GM12891 (cell line): Measurements from ENCODE around the gene SLC2A4.
A peak's percentile ranks its signal among the peaks of the same experiment; 100 is the strongest.
"Not testable (repeated sequence)": the region's sequence is repeated elsewhere in the genome, so short reads cannot be mapped to it uniquely, and the experiment has no call there.

Experiments used
- DNase-seq: peaks from one replicate; pipeline ENCODE4 v3.0.0; 2011; ENCODE audit warnings: low spot score; ENCODE audit not compliant: insufficient read length
- FAIRE-seq: peaks from 2 replicates; lab custom pipeline; 2011; peaks lifted over from hg19 to GRCh38; lab: Jason Lieb, UNC
- PAX5 ChIP-seq: IDR thresholded peaks from 2 replicates; pipeline ENCODE4 v1.6.1; 2011; ENCODE audit warnings: low read length, moderate library complexity, mild to moderate bottlenecking; ENCODE audit not compliant: insufficient read depth, severe bottlenecking
- POLR2A ChIP-seq: IDR thresholded peaks from 2 replicates; pipeline ENCODE4 v1.6.1; 2011; ENCODE audit warnings: low read depth, low read length, control low read depth
- POLR2AphosphoS5 ChIP-seq: IDR thresholded peaks from 2 replicates; pipeline ENCODE4 v1.6.1; 2011; ENCODE audit warnings: low read depth, low read length, control low read depth
- POU2F2 ChIP-seq: IDR thresholded peaks from 2 replicates; pipeline ENCODE4 v1.6.1; 2011; ENCODE audit warnings: low read depth, mild to moderate bottlenecking, control low read depth, low read length, moderate library complexity
- SPI1 ChIP-seq: IDR thresholded peaks from 2 replicates; pipeline ENCODE4 v1.6.1; 2011; ENCODE audit warnings: low read depth, low read length, control low read depth
- TAF1 ChIP-seq: IDR thresholded peaks from 2 replicates; pipeline ENCODE4 v1.6.1; 2011; ENCODE audit warnings: low read depth, low read length, control low read depth

Gene SLC2A4

DNA sequence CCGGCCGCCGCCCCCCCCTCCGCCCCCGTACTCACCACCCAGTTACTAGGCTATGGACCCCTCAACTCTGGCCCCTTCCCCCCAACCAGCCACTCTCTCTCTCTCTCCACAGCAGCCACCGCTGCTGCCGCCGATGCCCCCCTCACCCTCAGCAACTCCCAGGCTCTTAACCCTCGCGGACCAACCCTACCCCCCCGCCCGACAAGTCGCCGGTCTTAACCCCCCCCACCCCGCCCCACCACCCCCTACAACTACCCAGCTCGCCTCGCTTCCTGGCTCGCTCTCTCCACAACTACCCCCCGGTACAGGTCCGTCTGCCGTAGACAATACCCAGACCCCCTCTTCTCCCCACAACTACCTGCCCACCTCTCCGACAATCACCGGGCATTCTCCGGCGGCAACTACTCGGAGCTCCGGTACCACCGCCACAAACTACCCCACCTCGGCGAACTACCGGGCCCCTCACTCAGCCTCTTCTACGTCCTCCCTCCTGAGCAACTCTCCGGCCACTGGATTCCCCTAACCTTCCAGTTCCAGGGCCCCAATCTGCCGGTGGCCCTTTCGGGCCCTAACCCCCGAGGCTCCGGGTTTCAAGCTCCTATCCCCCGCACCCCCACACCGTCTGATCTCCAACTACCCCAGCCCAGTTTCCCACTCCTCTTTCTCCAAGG, 43.0 kb upstream of the SLC2A4 start:
- 0 out of 2 replicates have a peak, but pooled peaks have one; percentile 11 for TF ChIP-seq TAF1
- TF ChIP-seq POLR2AphosphoS5: no peak
- DNase-seq (no peak), FAIRE-seq (no peak)

DNA sequence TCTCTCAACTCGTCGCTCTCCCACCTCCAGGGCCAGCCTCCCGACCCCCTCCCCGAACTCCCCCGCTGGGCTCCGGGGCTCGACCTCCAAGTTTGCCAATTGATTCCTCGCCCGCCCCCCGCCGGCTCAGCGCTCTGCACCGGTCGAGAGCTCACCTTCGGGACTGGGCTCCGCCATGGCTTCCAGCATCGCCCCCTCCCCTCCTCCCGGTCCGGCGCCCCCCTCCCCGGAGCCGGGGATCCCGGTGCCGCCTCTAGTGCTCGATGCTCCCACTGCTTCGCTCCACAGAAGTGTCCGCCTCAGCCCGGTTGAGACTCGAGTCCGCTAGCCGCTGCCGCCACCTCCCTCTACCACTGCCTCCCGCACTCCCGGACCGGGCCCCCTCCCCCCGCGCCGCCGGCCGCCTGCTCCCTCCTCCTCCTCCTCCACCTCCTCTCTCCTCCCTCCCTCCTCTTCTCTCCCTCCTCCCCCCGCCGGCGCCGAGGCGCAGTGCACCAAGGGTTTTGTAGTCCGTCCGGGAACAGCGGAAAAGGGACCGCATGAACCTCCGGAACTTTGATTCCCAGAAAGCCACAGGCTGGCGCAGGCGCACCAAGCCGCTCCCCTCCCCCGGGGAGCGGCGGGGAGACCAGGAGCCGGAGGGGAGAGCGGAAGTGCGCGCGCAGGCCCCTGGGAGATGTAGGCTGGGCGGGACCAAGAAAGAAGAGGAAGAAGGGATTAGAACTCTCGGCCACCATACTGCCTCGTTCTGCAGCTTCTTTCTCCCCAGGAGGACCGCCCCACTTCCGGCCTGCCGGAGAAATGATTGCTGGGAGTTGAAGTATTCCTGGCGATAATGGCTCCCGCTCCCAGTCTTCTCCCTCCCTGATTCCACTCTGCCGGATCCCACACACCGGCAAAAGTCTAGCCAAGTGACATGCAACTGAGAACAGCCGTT, 42.2 kb upstream of the SLC2A4 start, which contains the start of gene PHF23:
Gene PHF23, minus strand, starts transcription at position 367 of the 937 bp plus-strand sequence. Its CDS starts 178 bp downstream, at position 189.
- peak; percentile 96 for DNase-seq
- peak; percentile 98 for FAIRE-seq
- TF ChIP-seq SPI1 (peak; percentile 74), POLR2AphosphoS5 (no peak)

DNA sequence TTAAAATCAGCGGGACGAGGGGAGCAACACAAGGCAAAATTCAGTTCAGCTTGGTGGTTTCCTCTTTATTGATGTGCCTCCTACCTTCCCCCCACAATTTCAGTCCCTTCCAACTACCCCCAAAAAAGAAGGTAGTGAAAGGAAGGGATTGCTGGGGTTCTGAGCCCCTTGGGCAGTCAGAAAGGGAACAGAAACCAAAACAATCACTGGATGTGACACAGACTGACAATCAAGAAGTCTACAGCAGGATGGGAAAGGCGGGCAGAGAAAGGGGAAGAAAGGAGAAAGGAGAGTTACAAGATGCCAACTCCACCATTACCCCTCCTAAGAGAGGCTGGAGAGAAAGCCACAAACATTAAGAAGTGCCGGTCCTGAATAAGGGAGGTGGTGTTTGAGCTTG, 41.1 kb upstream of the SLC2A4 start:
- TF ChIP-seq SPI1: peak; percentile 68
- TF ChIP-seq POLR2A: no peak
- peak; percentile 50 for FAIRE-seq

DNA sequence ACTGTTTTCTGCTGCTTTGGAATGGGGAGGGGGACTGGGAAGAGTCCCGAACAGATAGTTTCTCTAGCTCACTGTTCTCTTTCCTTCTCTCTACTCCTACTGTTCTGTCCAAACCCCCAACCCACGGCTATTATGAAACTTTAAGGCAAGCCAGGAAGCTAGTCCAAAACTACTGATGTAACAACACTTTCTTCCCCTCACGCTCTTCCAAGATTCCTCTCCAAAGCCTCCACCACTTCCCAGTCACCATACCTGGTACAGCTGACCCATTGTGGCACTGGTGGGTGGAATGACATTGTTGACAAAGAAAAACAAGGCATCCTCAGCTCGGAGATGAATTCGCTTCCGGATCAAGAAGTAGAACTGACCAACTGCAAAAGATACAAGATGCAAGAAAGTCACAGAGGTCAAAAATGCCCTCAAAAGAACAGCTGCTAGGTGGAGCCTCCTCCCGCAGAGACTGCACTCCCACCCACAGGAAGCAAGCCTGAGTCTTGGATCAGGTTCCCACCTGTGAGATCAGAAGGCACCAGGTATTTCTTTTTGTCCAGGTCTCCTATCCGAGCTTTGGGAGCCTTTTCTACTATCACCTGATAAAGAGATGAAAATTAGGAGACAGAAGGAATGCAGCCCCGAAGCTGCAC, 40.3 kb upstream of the SLC2A4 start:
- TF ChIP-seq TAF1 (no peak), POLR2A (no peak), PAX5 (no peak), POLR2AphosphoS5 (no peak), POU2F2 (no peak), SPI1 (no peak)

More for the DNA sequence above, 41.1 kb upstream of the SLC2A4 start:
- DNase-seq: no peak

DNA sequence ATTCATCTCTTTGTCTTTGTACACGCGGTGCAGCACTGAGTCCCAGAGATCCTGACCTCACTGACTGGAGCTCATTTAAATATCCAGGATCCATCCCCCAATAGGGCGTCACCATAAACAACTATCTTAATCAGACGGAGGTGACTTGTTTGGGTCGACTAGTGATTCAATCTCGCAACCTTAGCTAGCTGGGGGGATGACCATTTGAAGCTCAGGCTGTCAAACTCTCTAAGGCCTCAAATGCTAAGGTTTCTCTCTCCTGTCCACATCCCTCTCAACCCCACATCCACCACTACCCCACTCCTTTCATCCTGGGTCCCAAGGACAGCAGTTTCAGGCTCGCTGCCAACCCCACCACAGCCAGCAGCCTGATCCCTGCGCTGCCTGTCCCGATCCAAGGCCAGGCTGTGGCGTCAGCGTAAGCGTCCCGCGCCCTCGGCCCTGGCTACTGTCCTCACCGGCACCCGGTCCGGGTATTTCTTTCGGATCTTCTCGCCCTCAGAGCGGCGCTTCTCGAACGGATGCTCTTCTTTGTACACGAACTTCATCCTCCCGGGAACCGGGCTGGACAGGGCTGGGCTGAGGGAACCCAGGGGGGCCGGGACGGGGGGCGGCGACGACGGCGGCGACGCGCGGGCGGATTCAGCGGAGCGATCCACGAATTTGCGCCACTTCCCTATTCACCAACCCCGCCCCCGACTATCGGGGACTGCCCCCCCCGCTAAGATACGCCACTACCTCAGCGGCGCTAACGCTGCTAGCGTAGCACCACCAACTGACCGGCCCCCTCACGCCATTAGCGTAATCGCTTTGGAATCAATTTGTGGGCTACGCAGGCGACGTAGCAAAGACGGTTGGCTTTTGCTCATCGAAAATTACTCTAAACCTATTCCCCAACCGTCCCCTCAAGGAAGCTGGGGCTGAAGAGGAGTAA, 39.5 kb upstream of the SLC2A4 start, which contains the start of gene GABARAP:
Gene GABARAP, minus strand, starts transcription at position 667 of the 934 bp plus-strand sequence. Its CDS starts 119 bp downstream, at position 548.
- peak; percentile 59 for DNase-seq
- peak; percentile 99 for FAIRE-seq
- peak; percentile 89 for TF ChIP-seq SPI1
- peak; percentile 35; the same call in 1 of the 2 replicates for TF ChIP-seq TAF1
- 0 out of 2 replicates have a peak, but pooled peaks have one; percentile 28 for TF ChIP-seq POLR2AphosphoS5
- 0 out of 2 replicates have a peak, but pooled peaks have one; percentile 24 for TF ChIP-seq POU2F2
- TF ChIP-seq POLR2A: no peak
- no peak for TF ChIP-seq PAX5

More for the DNA sequence above, 40.3 kb upstream of the SLC2A4 start:
- peak; percentile 88 for FAIRE-seq
- DNase-seq: no peak

DNA sequence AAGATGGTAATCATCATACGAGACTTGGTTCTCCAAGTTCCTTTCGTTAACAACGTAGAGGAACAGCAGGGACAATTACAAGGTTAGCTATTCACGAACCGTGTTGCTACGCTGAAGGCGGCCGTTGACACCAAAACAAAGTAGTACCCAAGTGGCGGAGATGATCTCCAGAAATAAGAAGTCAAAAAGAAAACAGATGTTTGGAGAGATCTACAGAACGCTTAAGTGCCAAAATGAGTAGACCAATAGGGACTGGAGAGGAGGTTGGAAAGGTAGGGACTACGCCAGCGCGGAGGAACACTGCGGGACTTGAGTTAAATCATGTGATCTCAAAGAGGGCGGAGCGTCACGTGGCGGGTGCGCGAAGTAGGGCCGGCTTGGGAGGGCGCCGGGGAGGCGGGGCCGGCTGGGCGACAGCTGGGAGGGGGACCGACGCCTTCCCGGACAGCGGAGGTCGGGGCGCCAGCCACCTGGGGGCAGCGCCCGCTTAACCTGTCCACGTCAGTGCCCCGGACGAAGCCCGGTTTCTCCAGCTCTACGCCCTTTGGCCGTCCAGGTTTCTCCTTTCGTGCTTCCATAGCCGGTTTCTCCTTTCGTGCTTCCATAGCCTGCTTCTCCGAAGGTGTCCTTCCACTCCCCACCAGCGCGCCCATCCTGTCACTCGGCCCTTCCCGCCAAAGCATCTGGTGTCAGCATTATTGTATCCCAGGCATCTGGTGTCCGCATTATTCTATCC, 38.6 kb upstream of the SLC2A4 start:
- TF ChIP-seq POLR2A (peak; percentile 71; the same call in 1 of the 2 replicates), POLR2AphosphoS5 (peak; percentile 85), POU2F2 (peak; percentile 85; the same call in 1 of the 2 replicates), TAF1 (no peak)
- FAIRE-seq (no peak), DNase-seq (peak; percentile 89)

DNA sequence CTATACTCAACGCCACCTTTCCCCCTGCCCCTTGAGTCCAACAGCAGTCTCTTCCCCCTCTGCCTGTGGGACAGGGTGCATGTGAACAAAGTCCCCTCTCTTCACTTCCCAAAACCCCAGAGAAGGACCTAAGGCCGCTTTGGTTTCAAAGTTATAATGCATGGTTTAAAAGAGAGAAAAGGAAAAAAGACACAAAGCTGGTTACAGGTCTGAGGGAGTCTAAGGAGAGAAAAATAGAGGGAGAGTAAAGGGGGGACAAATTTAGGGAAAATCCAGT, 38.1 kb upstream of the SLC2A4 start:
- FAIRE-seq (no peak), DNase-seq (no peak)
- TF ChIP-seq POLR2A (no peak), TAF1 (no peak), POLR2AphosphoS5 (no peak), POU2F2 (no peak), PAX5 (no peak), SPI1 (no peak)

DNA sequence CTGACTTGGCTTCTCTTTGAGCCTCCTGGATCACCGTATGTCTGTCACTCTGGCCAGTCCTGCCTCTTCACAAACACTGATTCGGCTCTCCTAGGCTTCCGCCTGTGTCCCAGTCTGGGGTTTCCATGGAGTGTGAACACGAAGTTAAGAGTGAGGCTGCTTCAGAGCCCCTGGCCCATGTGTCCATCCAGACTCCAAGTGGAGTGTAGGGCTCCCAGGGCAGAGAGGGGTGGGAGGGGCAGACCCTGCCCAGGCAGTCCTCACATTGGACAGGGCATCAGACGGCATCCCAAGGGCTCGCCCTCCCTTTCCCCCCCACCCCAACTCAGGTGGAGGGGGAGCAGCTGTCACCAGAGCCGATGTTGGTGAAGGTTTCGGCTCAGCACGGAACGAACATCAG, 37.7 kb upstream of the SLC2A4 start:
- not testable (repeated sequence) for DNase-seq, FAIRE-seq

DNA sequence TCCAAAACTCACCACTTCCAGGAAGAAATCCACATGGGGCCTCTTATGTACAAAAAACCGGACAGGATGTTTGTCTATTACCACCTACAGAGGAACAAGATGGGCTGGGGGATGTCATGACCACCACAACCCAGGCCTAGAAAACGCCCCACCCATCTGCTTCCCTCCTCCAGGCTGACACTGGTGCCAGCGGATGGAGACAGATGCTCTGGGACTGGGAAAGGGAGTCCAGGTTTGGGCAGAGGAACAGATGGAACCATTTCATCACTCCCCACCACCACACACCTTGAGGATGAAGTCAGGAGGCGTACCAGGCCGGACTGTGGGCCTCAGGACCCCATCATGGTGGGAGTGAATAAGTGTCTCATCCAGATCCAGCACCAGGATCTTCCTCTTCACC, 34.7 kb upstream of the SLC2A4 start:
- DNase-seq: no peak
- peak; percentile 13 for FAIRE-seq
- TF ChIP-seq TAF1: no peak
- TF ChIP-seq POLR2AphosphoS5: no peak
- no peak for TF ChIP-seq SPI1
- TF ChIP-seq POLR2A: no peak
- TF ChIP-seq PAX5: no peak
- no peak for TF ChIP-seq POU2F2
